Smooth muscle cell (in vitro differentiated cells): ENCODE data around the gene OCEL1. TPM values are rescaled to one million over a fixed set of nuclear protein-coding genes. Genes with fewer than 3 reads are reported as not detected.

Experiments used
- DNase-seq: peaks from one replicate; lab custom pipeline; 2025; ENCODE audit not compliant: unreplicated experiment; lab: John Stamatoyannopoulos, UW
- H2AFZ ChIP-seq: fragments of 200-600 bp; sonication (generic); 2 replicates; pipeline ENCODE4 v1.6.0; 2016; ENCODE audit warnings: antibody characterized with exemption, low read depth, mild to moderate bottlenecking
- H3F3A ChIP-seq: fragments of 200-600 bp; sonication (generic); 2 replicates; pipeline ENCODE4 v1.6.0; 2017; ENCODE audit warnings: antibody characterized with exemption, low read depth
- H3K27ac ChIP-seq: fragments of 200-600 bp; sonication (generic); 2 replicates; pipeline ENCODE4 v1.5.1; 2016; ENCODE audit warnings: low read depth, mild to moderate bottlenecking
- H3K27me3 ChIP-seq: fragments of 200-600 bp; sonication (generic); 2 replicates; pipeline ENCODE4 v1.6.1; 2016; ENCODE audit warnings: low read depth, mild to moderate bottlenecking
- H3K36me3 ChIP-seq: fragments of 200-600 bp; sonication (generic); 2 replicates; pipeline ENCODE4 v1.5.1; 2016; ENCODE audit warnings: low read depth
- H3K4me1 ChIP-seq: fragments of 200-600 bp; sonication (generic); 2 replicates; pipeline ENCODE4 v1.5.1; 2016; ENCODE audit warnings: low read depth
- H3K4me2 ChIP-seq: fragments of 200-600 bp; sonication (generic); 2 replicates; pipeline ENCODE4 v1.6.0; 2016; ENCODE audit warnings: mild to moderate bottlenecking
- H3K4me3 ChIP-seq: fragments of 200-600 bp; sonication (generic); 2 replicates; pipeline ENCODE4 v1.5.1; 2016; ENCODE audit warnings: mild to moderate bottlenecking
- H3K79me2 ChIP-seq: fragments of 200-600 bp; sonication (generic); 2 replicates; pipeline ENCODE4 v1.6.0; 2016; ENCODE audit warnings: low read depth, mild to moderate bottlenecking
- H3K9ac ChIP-seq: fragments of 200-600 bp; sonication (generic); 2 replicates; pipeline ENCODE4 v1.6.0; 2016; ENCODE audit warnings: low read depth
- H3K9me3 ChIP-seq: fragments of 200-600 bp; sonication (generic); replicated peaks from 2 replicates; pipeline ENCODE4 v1.5.1; 2016; ENCODE audit warnings: low read depth
- H4K20me1 ChIP-seq: fragments of 200-600 bp; sonication (generic); 2 replicates; pipeline ENCODE4 v1.6.0; 2016; ENCODE audit warnings: low read depth
- WGBS: methylation state at CpG from one replicate; pipeline ENCODE4 v1.1.7; 2016; ENCODE audit warnings: low lambda C conversion rate; 5-methylcytosine and 5-hydroxymethylcytosine counted together
- polyA plus RNA-seq: library from polyadenylated mRNA; unstranded; fragments of >200 nt; fragmentation: Nextera tagmentation; extraction: Ambion mirVana; gene quantifications from 2 replicates; pipeline ENCODE4 v1.2.1, GENCODE V29; 2016
- total RNA-seq: library from RNA; depleted of rRNA; stranded (reverse); fragments of >200 nt; gene quantifications from 2 replicates; pipeline ENCODE4 v1.2.3, GENCODE V29; 2014
- TF ChIP-seq, protein P1 (sequence below): fragments of 200-600 bp; sonication (generic); IDR thresholded peaks from 2 replicates; pipeline ENCODE4 v1.5.1; 2017; ENCODE audit warnings: borderline replicate concordance, mild to moderate bottlenecking, antibody characterized with exemption; ENCODE audit not compliant: insufficient read depth, poor library complexity, severe bottlenecking

The OCEL1 gene
- total and polyA plus RNA-seq, 2 experiments from 2014 or later = 2.9 to 34.9 TPM

DNA sequence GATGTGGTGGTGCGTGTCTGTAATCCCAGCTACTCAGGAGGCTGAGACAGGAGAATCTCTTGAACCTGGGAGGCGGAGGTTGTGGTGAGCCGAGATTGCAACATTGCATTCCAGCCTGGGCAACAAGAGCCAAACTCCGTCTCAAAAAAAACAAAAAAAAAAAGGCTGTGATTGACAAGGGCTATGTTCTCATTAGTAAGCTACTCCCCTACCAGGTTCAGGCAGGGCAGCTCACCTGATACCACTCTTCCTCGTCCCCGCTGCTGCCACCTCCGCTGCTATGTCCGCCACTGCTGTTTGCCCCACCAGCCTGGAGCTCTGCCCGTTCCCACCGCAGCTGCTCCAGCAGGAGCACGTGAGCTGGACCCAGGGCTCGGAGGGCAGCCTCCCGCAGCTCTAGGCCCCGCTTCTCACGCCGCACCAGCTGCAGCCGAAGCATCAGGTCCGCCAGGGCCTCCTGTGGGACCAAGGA lies 29.2 kb downstream of the OCEL1 start:
- TF ChIP-seq, protein P1, sequence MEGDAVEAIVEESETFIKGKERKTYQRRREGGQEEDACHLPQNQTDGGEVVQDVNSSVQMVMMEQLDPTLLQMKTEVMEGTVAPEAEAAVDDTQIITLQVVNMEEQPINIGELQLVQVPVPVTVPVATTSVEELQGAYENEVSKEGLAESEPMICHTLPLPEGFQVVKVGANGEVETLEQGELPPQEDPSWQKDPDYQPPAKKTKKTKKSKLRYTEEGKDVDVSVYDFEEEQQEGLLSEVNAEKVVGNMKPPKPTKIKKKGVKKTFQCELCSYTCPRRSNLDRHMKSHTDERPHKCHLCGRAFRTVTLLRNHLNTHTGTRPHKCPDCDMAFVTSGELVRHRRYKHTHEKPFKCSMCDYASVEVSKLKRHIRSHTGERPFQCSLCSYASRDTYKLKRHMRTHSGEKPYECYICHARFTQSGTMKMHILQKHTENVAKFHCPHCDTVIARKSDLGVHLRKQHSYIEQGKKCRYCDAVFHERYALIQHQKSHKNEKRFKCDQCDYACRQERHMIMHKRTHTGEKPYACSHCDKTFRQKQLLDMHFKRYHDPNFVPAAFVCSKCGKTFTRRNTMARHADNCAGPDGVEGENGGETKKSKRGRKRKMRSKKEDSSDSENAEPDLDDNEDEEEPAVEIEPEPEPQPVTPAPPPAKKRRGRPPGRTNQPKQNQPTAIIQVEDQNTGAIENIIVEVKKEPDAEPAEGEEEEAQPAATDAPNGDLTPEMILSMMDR = no peak
- Histone ChIP-seq H3K79me2 (no peaks in the 10 kb centered on the region), H2AFZ (no peak overlapping the region), H3K27ac (no peak overlapping the region), H4K20me1 (no peaks in the 10 kb centered on the region), H3K36me3 (no peaks in the 10 kb centered on the region), H3K4me3 (no peak overlapping the region), H3F3A (no peaks in the 10 kb centered on the region), H3K4me1 (no peaks in the 10 kb centered on the region), H3K9me3 (no peaks in the 10 kb centered on the region), H3K9ac (no peak overlapping the region), H3K4me2 (no peak overlapping the region), H3K27me3 (no peaks in the 10 kb centered on the region)
- WGBS = 86% methylated on average over 18 of the region's 18 CpGs
- no peak for DNase-seq

DNA sequence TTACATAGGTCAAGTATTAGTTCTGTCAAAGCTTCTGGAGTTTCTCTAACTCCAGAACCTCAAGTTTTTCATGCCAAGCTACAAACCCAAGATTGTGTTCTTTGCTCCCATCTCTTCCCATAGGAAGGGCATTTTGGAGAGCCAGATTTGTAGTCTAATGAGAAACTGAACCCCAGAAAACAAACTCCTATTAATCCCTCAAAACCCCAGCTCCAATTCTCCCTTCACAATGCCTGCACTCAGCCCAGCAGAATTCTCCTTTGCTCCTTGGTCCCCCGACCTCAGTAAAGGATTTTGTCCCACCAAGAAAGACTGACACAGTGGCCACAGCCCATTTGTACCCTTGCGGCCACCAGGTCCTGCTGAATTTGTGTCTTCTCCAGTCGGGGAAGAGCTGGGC lies 30.1 kb downstream of the OCEL1 start:
- Histone ChIP-seq H3K27ac (no peak overlapping the region), H4K20me1 (no peaks in the 10 kb centered on the region), H2AFZ (no peak overlapping the region), H3K27me3 (no peaks in the 10 kb centered on the region), H3K79me2 (no peaks in the 10 kb centered on the region), H3K4me2 (no peak overlapping the region), H3K9me3 (no peaks in the 10 kb centered on the region), H3K4me1 (no peaks in the 10 kb centered on the region), H3K4me3 (no peak overlapping the region), H3K9ac (no peak overlapping the region), H3F3A (no peaks in the 10 kb centered on the region), H3K36me3 (no peaks in the 10 kb centered on the region)
- WGBS = 80% methylated on average over 3 of the region's 3 CpGs
- DNase-seq = no peak
- TF ChIP-seq, protein P1 = no peak

DNA sequence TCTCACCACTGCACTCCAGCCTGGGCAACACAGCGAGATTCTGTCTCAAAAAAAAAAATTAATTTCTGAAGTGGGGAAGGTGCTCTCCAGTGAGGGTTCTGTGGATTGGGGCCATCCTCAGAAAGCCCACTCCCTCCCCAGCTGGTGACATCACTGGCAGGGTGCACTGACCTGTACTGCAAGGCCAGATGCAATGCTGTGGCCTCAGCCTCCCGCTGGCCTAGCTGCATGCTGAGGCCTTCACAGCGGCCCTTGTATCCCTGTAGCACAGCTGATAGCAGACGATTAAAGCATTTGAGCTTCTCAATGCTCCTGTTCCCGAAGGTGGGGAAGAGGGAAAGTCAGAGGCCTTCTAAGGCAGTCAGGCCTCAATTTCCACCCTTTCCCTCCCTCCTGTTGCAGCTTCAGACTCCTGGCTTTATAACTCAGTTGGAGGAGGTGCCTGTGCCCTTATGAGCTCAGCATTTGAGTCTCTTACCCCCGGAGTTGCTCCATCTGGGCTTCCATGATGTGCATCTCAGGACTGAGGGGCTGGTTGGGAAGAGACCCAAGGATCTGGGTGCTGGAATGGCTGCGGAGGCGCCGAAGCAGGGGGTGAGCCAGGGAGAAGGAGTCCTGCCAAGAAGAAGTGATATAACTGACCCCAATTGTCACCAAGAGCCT lies 33.2 kb downstream of the OCEL1 start:
- H3F3A ChIP-seq = no peaks in the 10 kb centered on the region
- no peaks in the 10 kb centered on the region for H3K9me3 ChIP-seq
- H3K9ac ChIP-seq = no peak overlapping the region
- H3K27ac ChIP-seq = no peak overlapping the region
- DNase-seq = no peak
- no peak overlapping the region for H3K4me3 ChIP-seq
- H2AFZ ChIP-seq = no peak overlapping the region
- H3K79me2 ChIP-seq = no peaks in the 10 kb centered on the region
- H4K20me1 ChIP-seq = no peaks in the 10 kb centered on the region
- H3K36me3 ChIP-seq = no peaks in the 10 kb centered on the region
- H3K27me3 ChIP-seq = no peaks in the 10 kb centered on the region
- WGBS = 94% methylated on average over 9 of the region's 9 CpGs
- H3K4me1 ChIP-seq = no peaks in the 10 kb centered on the region
- TF ChIP-seq, protein P1 = no peak
- H3K4me2 ChIP-seq = no peak overlapping the region

DNA sequence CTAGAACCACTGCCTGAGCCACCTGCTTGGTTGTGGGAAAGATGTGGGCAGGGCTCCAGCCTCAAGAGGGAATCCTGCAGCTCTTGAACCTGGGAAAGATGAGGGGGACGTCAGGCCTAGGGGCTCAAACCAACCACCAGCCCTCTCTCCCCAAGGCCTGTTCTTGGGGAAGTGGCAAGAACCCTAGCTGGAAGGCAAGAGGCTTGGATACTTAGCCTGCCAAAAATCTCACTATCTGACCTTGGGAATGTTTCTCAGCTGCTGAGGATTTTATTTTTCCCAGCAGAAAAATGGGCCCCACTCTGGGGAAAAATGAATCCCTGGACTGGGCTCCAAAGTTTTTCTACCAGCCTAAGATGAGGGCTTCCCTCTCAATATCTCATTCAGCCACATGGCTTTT lies 33.9 kb downstream of the OCEL1 start:
- Histone ChIP-seq H3K4me2 (no peak overlapping the region), H3K9me3 (no peaks in the 10 kb centered on the region), H2AFZ (no peak overlapping the region), H3K27ac (no peak overlapping the region), H3K36me3 (no peaks in the 10 kb centered on the region), H3K27me3 (no peaks in the 10 kb centered on the region), H3K79me2 (no peaks in the 10 kb centered on the region), H3F3A (no peaks in the 10 kb centered on the region), H3K9ac (no peak overlapping the region), H3K4me3 (no peak overlapping the region), H3K4me1 (no peaks in the 10 kb centered on the region), H4K20me1 (no peaks in the 10 kb centered on the region)
- TF ChIP-seq, protein P1 = no peak
- WGBS = 40% methylated on average over 1 of the region's 1 CpG
- no peak for DNase-seq
